ENCODE data around the gene USP5.

- no peak for TF ChIP-seq NRF1 (IDR thresholded peaks at IDR 0.05; ENCODE audit: low read depth, low read length)
- TF ChIP-seq YY1 (IDR thresholded peaks at IDR 0.05; ENCODE audit: low read depth, low read length): no peak
- TF ChIP-seq BACH1 (IDR thresholded peaks at IDR 0.05; ENCODE audit: low read length): no peak
- TF ChIP-seq, protein P1, sequence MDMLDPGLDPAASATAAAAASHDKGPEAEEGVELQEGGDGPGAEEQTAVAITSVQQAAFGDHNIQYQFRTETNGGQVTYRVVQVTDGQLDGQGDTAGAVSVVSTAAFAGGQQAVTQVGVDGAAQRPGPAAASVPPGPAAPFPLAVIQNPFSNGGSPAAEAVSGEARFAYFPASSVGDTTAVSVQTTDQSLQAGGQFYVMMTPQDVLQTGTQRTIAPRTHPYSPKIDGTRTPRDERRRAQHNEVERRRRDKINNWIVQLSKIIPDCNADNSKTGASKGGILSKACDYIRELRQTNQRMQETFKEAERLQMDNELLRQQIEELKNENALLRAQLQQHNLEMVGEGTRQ (IDR thresholded peaks at IDR 0.05; ENCODE audit: low read length): no peak
- no peak for TF ChIP-seq JUN (IDR thresholded peaks at IDR 0.05; ENCODE audit: low read depth, low read length)
- TF ChIP-seq EZH2 (IDR thresholded peaks at IDR 0.05; ENCODE audit: low read depth, low read length, severe bottlenecking): no peak
- TF ChIP-seq SRF (IDR thresholded peaks at IDR 0.05; ENCODE audit: low read depth, low read length): no peak
- no peak for TF ChIP-seq SIRT6 (IDR thresholded peaks at IDR 0.05; ENCODE audit: low read length)
Measured at GRCh38 chr12:6861391-6861790, 9.4 kb downstream of the USP5 start.

All from H1 (cell line).